Adipocyte (in vitro differentiated cells): Measurements from ENCODE around the gene CABP4.
A peak's percentile ranks its signal among the peaks of the same experiment; 100 is the strongest.

Source experiments
- DNase-seq: peaks from one replicate; pipeline ENCODE4 v3.0.0-alpha.2; 2015; ENCODE audit warnings: low read depth
- H3K27me3 ChIP-seq: replicated peaks from 2 replicates; pipeline ENCODE4 v1.7.0; 2013; ENCODE audit warnings: mild to moderate bottlenecking, low read length, moderate library complexity; ENCODE audit not compliant: control insufficient read depth, insufficient read depth
- H3K36me3 ChIP-seq: 2 replicates; pipeline ENCODE4 v1.7.0; 2013; ENCODE audit warnings: low read length, mild to moderate bottlenecking, moderate library complexity; ENCODE audit not compliant: control insufficient read depth, insufficient read depth, severe bottlenecking
- H3K4me1 ChIP-seq: 2 replicates; pipeline ENCODE4 v1.7.0; 2013; ENCODE audit warnings: mild to moderate bottlenecking, low read length, moderate library complexity; ENCODE audit not compliant: control insufficient read depth, insufficient read depth
- H3K4me3 ChIP-seq: 2 replicates; pipeline ENCODE4 v1.7.0; 2013; ENCODE audit warnings: mild to moderate bottlenecking, low read length, moderate library complexity
- H3K9ac ChIP-seq: 2 replicates; pipeline ENCODE4 v1.7.0; 2013; ENCODE audit warnings: mild to moderate bottlenecking, low read length, moderate library complexity
- H3K9me3 ChIP-seq: 2 replicates; pipeline ENCODE4 v1.7.0; 2013; ENCODE audit warnings: mild to moderate bottlenecking, low read length, moderate library complexity; ENCODE audit not compliant: control insufficient read depth

CABP4 gene

GRCh38 chr11:67497656-67498291 is 42.6 kb downstream of the CABP4 start:
- Histone ChIP-seq H3K4me3 (no peak overlapping the region), H3K9me3 (no peaks in the 10 kb centered on the region), H3K4me1 (peaks cover 3% of the 10 kb centered on the region), H3K9ac (no peak overlapping the region), H3K36me3 (peaks cover 11% of the 10 kb centered on the region), H3K27me3 (no peaks in the 10 kb centered on the region)
- no peak for DNase-seq

- peaks cover 7% of the 10 kb centered on the region for H3K36me3 ChIP-seq
- H3K4me1 ChIP-seq = peaks cover 3% of the 10 kb centered on the region
- no peak overlapping the region for H3K4me3 ChIP-seq
- no peaks in the 10 kb centered on the region for H3K27me3 ChIP-seq
- H3K9me3 ChIP-seq = no peaks in the 10 kb centered on the region
- H3K9ac ChIP-seq = no peak overlapping the region
- DNase-seq = no peak
Measured at GRCh38 chr11:67498544-67498972, 43.4 kb downstream of the CABP4 start.

- Histone ChIP-seq H3K4me1 (peaks cover 6% of the 10 kb centered on the region), H3K27me3 (no peaks in the 10 kb centered on the region), H3K9me3 (no peaks in the 10 kb centered on the region), H3K36me3 (peaks cover 3% of the 10 kb centered on the region), H3K9ac (no peak overlapping the region), H3K4me3 (no peak overlapping the region)
- no peak for DNase-seq
Measured at GRCh38 chr11:67499808-67500483, 44.8 kb downstream of the CABP4 start.

- no peak for DNase-seq
- Histone ChIP-seq H3K9ac (no peak overlapping the region), H3K9me3 (no peaks in the 10 kb centered on the region), H3K4me1 (peaks cover 8% of the 10 kb centered on the region), H3K36me3 (peaks cover 3% of the 10 kb centered on the region), H3K27me3 (no peaks in the 10 kb centered on the region), H3K4me3 (no peak overlapping the region)
Measured at GRCh38 chr11:67500484-67500821, 45.3 kb downstream of the CABP4 start.

GRCh38 chr11:67500831-67501715 is 45.9 kb downstream of the CABP4 start:
- Histone ChIP-seq H3K4me3 (no peak overlapping the region), H3K9me3 (no peaks in the 10 kb centered on the region), H3K9ac (no peak overlapping the region), H3K36me3 (no peaks in the 10 kb centered on the region), H3K27me3 (no peaks in the 10 kb centered on the region), H3K4me1 (peaks cover 14% of the 10 kb centered on the region)
- DNase-seq = peak; percentile 15

- no peak overlapping the region for H3K9ac ChIP-seq
- no peak overlapping the region for H3K4me3 ChIP-seq
- DNase-seq = no peak
- H3K9me3 ChIP-seq = no peaks in the 10 kb centered on the region
- H3K36me3 ChIP-seq = no peaks in the 10 kb centered on the region
- peaks cover 18% of the 10 kb centered on the region for H3K4me1 ChIP-seq
- H3K27me3 ChIP-seq = no peaks in the 10 kb centered on the region
Measured at GRCh38 chr11:67501854-67502253, 46.7 kb downstream of the CABP4 start.

- H3K4me1 ChIP-seq = peaks cover 24% of the 10 kb centered on the region
- no peak overlapping the region for H3K9ac ChIP-seq
- no peaks in the 10 kb centered on the region for H3K9me3 ChIP-seq
- no peaks in the 10 kb centered on the region for H3K27me3 ChIP-seq
- no peak overlapping the region for H3K4me3 ChIP-seq
- no peaks in the 10 kb centered on the region for H3K36me3 ChIP-seq
- DNase-seq = no peak
Measured at GRCh38 chr11:67502328-67502979, 47.3 kb downstream of the CABP4 start.

GRCh38 chr11:67503119-67504004 is 48.2 kb downstream of the CABP4 start:
- H3K36me3 ChIP-seq = no peaks in the 10 kb centered on the region
- H3K9me3 ChIP-seq = no peaks in the 10 kb centered on the region
- DNase-seq = no peak
- H3K4me3 ChIP-seq = peak overlapping the region; percentile 84
- H3K9ac ChIP-seq = no peak overlapping the region
- H3K4me1 ChIP-seq = peaks cover 27% of the 10 kb centered on the region
- no peaks in the 10 kb centered on the region for H3K27me3 ChIP-seq

- H3K4me3 ChIP-seq = peak overlapping the region; percentile 84
- peaks cover 31% of the 10 kb centered on the region for H3K4me1 ChIP-seq
- H3K9me3 ChIP-seq = no peaks in the 10 kb centered on the region
- H3K27me3 ChIP-seq = no peaks in the 10 kb centered on the region
- peak; percentile 69 for DNase-seq
- H3K9ac ChIP-seq = peak overlapping the region; percentile 90
- H3K36me3 ChIP-seq = no peaks in the 10 kb centered on the region
Measured at GRCh38 chr11:67504005-67504949, 49.1 kb downstream of the CABP4 start.
